Measurements from ENCODE around the gene PHC1. TPM values are rescaled to one million over a fixed set of nuclear protein-coding genes. Genes with fewer than 3 reads are reported as not detected.

Gene PHC1
- polyA plus RNA-seq, 1 donor (not counting 4 experiments of a cell fraction or from before 2014, with no cell fraction given), result 11.0 TPM

DNA sequence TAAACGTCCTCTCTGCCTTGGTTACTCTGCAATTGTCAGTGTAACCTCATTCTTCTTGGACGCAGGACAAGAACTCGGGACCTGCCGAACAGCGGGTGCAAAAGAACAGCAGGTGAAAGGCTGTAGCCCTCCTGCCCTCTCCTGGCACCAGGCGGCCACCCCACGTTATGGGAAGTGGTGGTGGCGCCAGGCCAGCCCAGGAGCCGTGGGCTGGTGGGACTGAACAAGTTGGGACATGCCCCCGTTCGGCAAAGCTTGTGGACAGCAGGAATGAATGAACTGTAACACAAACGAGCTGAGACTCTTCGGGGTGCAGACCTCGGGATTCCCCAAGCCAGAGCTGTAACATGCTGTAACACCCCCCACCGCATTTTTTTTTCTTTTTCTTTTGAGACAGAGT lies 41.8 kb downstream of the PHC1 start:
- Histone ChIP-seq H3K36me3 (ENCODE audit: control insufficient read depth in 2 of 2, extremely low read depth in 1 of 2, insufficient read depth in 2 of 2, low read length in 2 of 2) (no peaks in the 10 kb centered on the region), H3K9me1 (ENCODE audit: control insufficient read depth, extremely low read depth, insufficient read depth, low read length) (no peaks in the 10 kb centered on the region), H3K27ac (ENCODE audit: control insufficient read depth, insufficient read depth, low read length) (no peak overlapping the region), H3K4me3 (ENCODE audit: control insufficient read depth in 2 of 3, extremely low read depth in 1 of 3, insufficient read depth in 2 of 3, low read depth in 1 of 3, low read length in 3 of 3) (no peak overlapping the region), H4K20me1 (ENCODE audit: control insufficient read depth, extremely low read depth, insufficient read depth, low read length) (no peaks in the 10 kb centered on the region), H3K4me1 (ENCODE audit: control insufficient read depth, extremely low read depth, insufficient read depth, low read length) (no peaks in the 10 kb centered on the region), H3K9ac (ENCODE audit: control insufficient read depth, extremely low read depth, insufficient read depth, low read length) (no peak overlapping the region), H2AFZ (ENCODE audit: control insufficient read depth, low read length) (no peak overlapping the region), H3K4me2 (ENCODE audit: control insufficient read depth, extremely low read depth, insufficient read depth, low read depth, low read length) (no peak overlapping the region), H3K27me3 (ENCODE audit: control insufficient read depth, extremely low read depth, insufficient read depth, low read length) (no peaks in the 10 kb centered on the region), H3K9me3 (ENCODE audit: control insufficient read depth, low read depth, low read length) (no peaks in the 10 kb centered on the region), H3K79me2 (ENCODE audit: control insufficient read depth, insufficient read depth, low read length) (no peaks in the 10 kb centered on the region)
- FAIRE-seq (no peak), DNase-seq (ENCODE audit: low read depth, low spot score) (no peak)
- dilution Hi-C loops (cut with MboI; ENCODE audit: extremely low pct_ligation_motif_present, low sequenced_read_pairs), result no loop called here
- TF ChIP-seq, protein P1, sequence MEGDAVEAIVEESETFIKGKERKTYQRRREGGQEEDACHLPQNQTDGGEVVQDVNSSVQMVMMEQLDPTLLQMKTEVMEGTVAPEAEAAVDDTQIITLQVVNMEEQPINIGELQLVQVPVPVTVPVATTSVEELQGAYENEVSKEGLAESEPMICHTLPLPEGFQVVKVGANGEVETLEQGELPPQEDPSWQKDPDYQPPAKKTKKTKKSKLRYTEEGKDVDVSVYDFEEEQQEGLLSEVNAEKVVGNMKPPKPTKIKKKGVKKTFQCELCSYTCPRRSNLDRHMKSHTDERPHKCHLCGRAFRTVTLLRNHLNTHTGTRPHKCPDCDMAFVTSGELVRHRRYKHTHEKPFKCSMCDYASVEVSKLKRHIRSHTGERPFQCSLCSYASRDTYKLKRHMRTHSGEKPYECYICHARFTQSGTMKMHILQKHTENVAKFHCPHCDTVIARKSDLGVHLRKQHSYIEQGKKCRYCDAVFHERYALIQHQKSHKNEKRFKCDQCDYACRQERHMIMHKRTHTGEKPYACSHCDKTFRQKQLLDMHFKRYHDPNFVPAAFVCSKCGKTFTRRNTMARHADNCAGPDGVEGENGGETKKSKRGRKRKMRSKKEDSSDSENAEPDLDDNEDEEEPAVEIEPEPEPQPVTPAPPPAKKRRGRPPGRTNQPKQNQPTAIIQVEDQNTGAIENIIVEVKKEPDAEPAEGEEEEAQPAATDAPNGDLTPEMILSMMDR (optimal IDR thresholded peaks at IDR 0.05 in 1 of 3, IDR thresholded peaks at IDR 0.05 in 1 of 3, conservative IDR thresholded peaks at IDR 0.05 in 1 of 3; ENCODE audit: extremely low read depth in 1 of 3, insufficient read depth in 2 of 3, low read length in 3 of 3), result no peak
- TF ChIP-seq EZH2 (IDR thresholded peaks at IDR 0.05; ENCODE audit: low read length), result no peak

DNA sequence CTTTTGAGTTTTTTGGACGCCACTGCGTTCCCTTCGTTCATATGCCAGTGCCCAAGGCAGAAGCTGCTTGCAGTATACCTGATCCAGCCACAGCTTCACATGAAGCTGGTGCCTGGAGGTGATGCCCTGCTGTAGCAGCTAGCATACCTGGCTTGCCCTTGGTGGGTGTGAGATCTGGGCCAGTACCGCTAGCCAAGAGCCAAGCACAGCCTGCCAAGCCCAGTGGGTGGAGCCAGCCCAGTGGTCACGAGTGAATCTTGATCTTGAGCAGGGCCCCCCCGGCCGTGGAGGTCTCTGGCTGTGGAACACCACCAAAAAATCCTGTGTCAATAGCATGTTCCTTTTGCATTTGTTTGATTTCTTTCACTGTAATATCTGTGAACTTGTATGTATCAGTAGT lies 42.5 kb downstream of the PHC1 start:
- no peak overlapping the region for H3K27ac ChIP-seq (ENCODE audit: control insufficient read depth, insufficient read depth, low read length)
- dilution Hi-C loops (cut with MboI; ENCODE audit: extremely low pct_ligation_motif_present, low sequenced_read_pairs), result no loop called here

More for the DNA sequence above, 42.5 kb downstream of the PHC1 start:
- Histone ChIP-seq H3K79me2 (ENCODE audit: control insufficient read depth, insufficient read depth, low read length) (no peaks in the 10 kb centered on the region), H4K20me1 (ENCODE audit: control insufficient read depth, extremely low read depth, insufficient read depth, low read length) (no peaks in the 10 kb centered on the region), H2AFZ (ENCODE audit: control insufficient read depth, low read length) (no peak overlapping the region), H3K9me3 (ENCODE audit: control insufficient read depth, low read depth, low read length) (no peaks in the 10 kb centered on the region), H3K36me3 (ENCODE audit: control insufficient read depth in 2 of 2, extremely low read depth in 1 of 2, insufficient read depth in 2 of 2, low read length in 2 of 2) (no peaks in the 10 kb centered on the region), H3K4me1 (ENCODE audit: control insufficient read depth, extremely low read depth, insufficient read depth, low read length) (no peaks in the 10 kb centered on the region), H3K4me3 (ENCODE audit: control insufficient read depth in 2 of 3, extremely low read depth in 1 of 3, insufficient read depth in 2 of 3, low read depth in 1 of 3, low read length in 3 of 3) (no peak overlapping the region), H3K9ac (ENCODE audit: control insufficient read depth, extremely low read depth, insufficient read depth, low read length) (no peak overlapping the region), H3K27me3 (ENCODE audit: control insufficient read depth, extremely low read depth, insufficient read depth, low read length) (no peaks in the 10 kb centered on the region), H3K9me1 (ENCODE audit: control insufficient read depth, extremely low read depth, insufficient read depth, low read length) (no peaks in the 10 kb centered on the region), H3K4me2 (ENCODE audit: control insufficient read depth, extremely low read depth, insufficient read depth, low read depth, low read length) (no peak overlapping the region)
- DNase-seq (ENCODE audit: low read depth, low spot score), result no peak
- no peak for FAIRE-seq
- TF ChIP-seq, protein P1 (optimal IDR thresholded peaks at IDR 0.05 in 1 of 3, IDR thresholded peaks at IDR 0.05 in 1 of 3, conservative IDR thresholded peaks at IDR 0.05 in 1 of 3; ENCODE audit: extremely low read depth in 1 of 3, insufficient read depth in 2 of 3, low read length in 3 of 3), result no peak
- TF ChIP-seq EZH2 (IDR thresholded peaks at IDR 0.05; ENCODE audit: low read length), result no peak

Data from keratinocyte (primary cell).